Endothelial cell of umbilical vein (primary cell): Measurements from ENCODE around the gene VSIG10L. TPM values are rescaled to one million over a fixed set of nuclear protein-coding genes. Genes with fewer than 3 reads are reported as not detected.

Source experiments
- BruUV-seq: library from RNA; stranded (reverse); fragments of 400-500 nt; replicated peaks from 2 replicates; lab custom pipeline; 2021; lab: Mats Ljungman, UMichigan
- CTCF ChIA-PET: fragments of 300-600, 350-600 bp; sonication (Branson Sonifier 250); formaldehyde crosslinking; loops from one replicate; lab custom pipeline; 2021; ENCODE audit warnings: antibody characterized with exemption, inconsistent platforms; lab: Charles Lee
- POLR2A ChIA-PET: fragments of 300-600, 350-600 bp; sonication (Branson Sonifier 250); formaldehyde crosslinking; loops from one replicate; lab custom pipeline; 2021; ENCODE audit warnings: antibody characterized with exemption, inconsistent platforms; lab: Charles Lee
- DNase-seq: peaks from one replicate; pipeline ENCODE4 v3.0.0-alpha.2; 2011; ENCODE audit warnings: low read depth, low spot score
- FAIRE-seq: peaks from 2 replicates; lab custom pipeline; 2011; peaks lifted over from hg19 to GRCh38; lab: Jason Lieb, UNC
- H2AFZ ChIP-seq: 2 replicates; pipeline ENCODE4 v1.6.0; 2012; ENCODE audit warnings: low read depth, low read length, control low read depth, inconsistent platforms
- H3K27ac ChIP-seq: 2 replicates; pipeline ENCODE4 v1.5.1; 2011; ENCODE audit warnings: low read depth, mild to moderate bottlenecking, control low read depth, low read length, moderate library complexity; ENCODE audit not compliant: insufficient read depth
- H3K27me3 ChIP-seq, 2 experiments: 2 replicates each; pipeline versions ENCODE4 v1.6.0 to v1.6.1; 2011; ENCODE audit warnings: low read length in 2 of 2, mixed read lengths in 1 of 2; ENCODE audit not compliant: control insufficient read depth in 2 of 2, insufficient read depth in 2 of 2
- H3K36me3 ChIP-seq, 2 experiments: 2 replicates in 1 of 2; 3 replicates in 1 of 2; pipeline ENCODE4 v1.5.1; 2011; ENCODE audit warnings: low read length in 2 of 2, mild to moderate bottlenecking in 1 of 2, moderate library complexity in 1 of 2; ENCODE audit not compliant: control insufficient read depth in 2 of 2, insufficient read depth in 2 of 2; ENCODE audit errors: extremely low read depth in 1 of 2
- H3K4me1 ChIP-seq: 3 replicates; pipeline ENCODE4 v1.5.1; 2011; ENCODE audit warnings: mild to moderate bottlenecking, low read length; ENCODE audit not compliant: control insufficient read depth, insufficient read depth; ENCODE audit errors: extremely low read depth
- H3K4me2 ChIP-seq: 2 replicates; pipeline ENCODE4 v1.6.1; 2011; ENCODE audit warnings: low read length, control low read depth, mixed read lengths; ENCODE audit not compliant: insufficient read depth
- H3K4me3 ChIP-seq, 3 experiments: fragments of 200-600 bp in 1 of 3; sonication (generic), shearing (Covaris generic) in 1 of 3; replicated peaks in 1 of 3; 2 replicates each; pipeline ENCODE4 v1.5.1; 2011 to 2016; ENCODE audit warnings: control low read depth in 3 of 3, low read length in 3 of 3, mild to moderate bottlenecking in 2 of 3, inconsistent platforms in 1 of 3, low read depth in 1 of 3, moderate library complexity in 1 of 3; ENCODE audit not compliant: insufficient read depth in 1 of 3
- H3K79me2 ChIP-seq: 2 replicates; pipeline ENCODE4 v1.6.0; 2012; ENCODE audit warnings: low read length, inconsistent platforms; ENCODE audit not compliant: control insufficient read depth, insufficient read depth
- H3K9ac ChIP-seq: replicated peaks from 2 replicates; pipeline ENCODE3; 2011; ENCODE audit warnings: low read length, control low read depth; ENCODE audit not compliant: insufficient read depth; ENCODE audit errors: extremely low read depth
- H3K9me1 ChIP-seq: replicated peaks from 3 replicates; pipeline ENCODE4 v1.6.0; 2011; ENCODE audit warnings: mild to moderate bottlenecking, low read length; ENCODE audit not compliant: control insufficient read depth, insufficient read depth; ENCODE audit errors: extremely low read depth
- H3K9me3 ChIP-seq: replicated peaks from 2 replicates; pipeline ENCODE4 v1.5.1; 2012; ENCODE audit warnings: low read length, inconsistent platforms; ENCODE audit not compliant: control insufficient read depth, insufficient read depth
- H4K20me1 ChIP-seq: replicated peaks from 2 replicates; pipeline ENCODE3; 2011; ENCODE audit warnings: mild to moderate bottlenecking, low read length; ENCODE audit not compliant: control insufficient read depth, insufficient read depth; ENCODE audit errors: extremely low read depth
- EZH2 ChIP-seq: IDR thresholded peaks from 2 replicates; pipeline ENCODE4 v1.6.1; 2012; ENCODE audit warnings: borderline replicate concordance, low read depth, mild to moderate bottlenecking, moderate library complexity, low read length, inconsistent platforms; ENCODE audit not compliant: severe bottlenecking
- FOS ChIP-seq: IDR thresholded peaks from 2 replicates; pipeline ENCODE4 v1.6.1; 2011; ENCODE audit warnings: mild to moderate bottlenecking, low read length, moderate library complexity, borderline replicate concordance; ENCODE audit not compliant: insufficient read depth
- GATA2 ChIP-seq: IDR thresholded peaks from 2 replicates; pipeline ENCODE4 v1.7.0; 2011; ENCODE audit warnings: low read depth, mild to moderate bottlenecking, moderate library complexity, mixed read lengths, low read length; ENCODE audit not compliant: insufficient read length, insufficient read depth
- JUN ChIP-seq: IDR thresholded peaks from 2 replicates; pipeline ENCODE4 v1.6.1; 2011; ENCODE audit warnings: borderline replicate concordance, low read depth; ENCODE audit not compliant: insufficient read length, insufficient read depth
- MYC ChIP-seq: IDR thresholded peaks from one replicate; pipeline ENCODE4 v1.6.1; 2011; ENCODE audit warnings: mild to moderate bottlenecking, low read depth, low read length
- POLR2A ChIP-seq: IDR thresholded peaks from 2 replicates; pipeline ENCODE4 v1.6.1; 2012; ENCODE audit warnings: low read depth, mild to moderate bottlenecking, control low read depth, low read length
- POLR2AphosphoS5 ChIP-seq: IDR thresholded peaks from 2 replicates; pipeline ENCODE4 v1.6.1; 2012; ENCODE audit warnings: low read depth, mild to moderate bottlenecking, control low read depth, low read length, moderate library complexity; ENCODE audit not compliant: insufficient read depth
- dilution Hi-C: fragments of 300-500 bp; cut with MboI; formaldehyde crosslinking; loops from one replicate; pipeline ENCODE4 v1.15.0; 2019; ENCODE audit warnings: low sequenced_read_pairs; ENCODE audit not compliant: extremely low pct_ligation_motif_present
- intact Hi-C: fragments of 100-400 bp; cut with micrococcal nuclease; formaldehyde crosslinking; loops from one replicate; pipeline ENCODE4 v1.10.0; 2022
- polyA plus RNA-seq, 4 experiments: library from polyadenylated mRNA; depleted of rRNA in 3 of 4; stranded (reverse) in 3 of 4; unstranded in 1 of 4; fragments of >200 nt; gene quantifications; 2 replicates each; pipeline versions ENCODE4 v1.2.1 to v1.2.3, GENCODE V29; 2011 to 2012; ENCODE audit warnings: missing spikeins in 1 of 4
- total RNA-seq: library from RNA; stranded (reverse); gene quantifications from 2 replicates; pipeline ENCODE4 v1.2.3, GENCODE V29; 2021
- TF ChIP-seq, protein P1 (sequence below): IDR thresholded peaks from 2 replicates; pipeline ENCODE4 v1.6.1; 2011; ENCODE audit not compliant: insufficient read depth, insufficient read length
- TF ChIP-seq, protein P2 (sequence below), 2 donors: IDR thresholded peaks; 1 replicate in 1 of 2; 2 replicates in 1 of 2; pipeline ENCODE4 v1.5.1; 2011; ENCODE audit warnings: low read length in 2 of 2, mild to moderate bottlenecking in 2 of 2, moderate library complexity in 2 of 2, control low read depth in 1 of 2, inconsistent platforms in 1 of 2, low read depth in 1 of 2; ENCODE audit not compliant: insufficient read depth in 1 of 2; ENCODE audit errors: extremely low read depth in 1 of 2

Gene VSIG10L
- total and polyA plus RNA-seq, 2 donors (not counting 3 experiments of a cell fraction or from before 2014, with no cell fraction given): 0.62 to 0.77 TPM

DNA sequence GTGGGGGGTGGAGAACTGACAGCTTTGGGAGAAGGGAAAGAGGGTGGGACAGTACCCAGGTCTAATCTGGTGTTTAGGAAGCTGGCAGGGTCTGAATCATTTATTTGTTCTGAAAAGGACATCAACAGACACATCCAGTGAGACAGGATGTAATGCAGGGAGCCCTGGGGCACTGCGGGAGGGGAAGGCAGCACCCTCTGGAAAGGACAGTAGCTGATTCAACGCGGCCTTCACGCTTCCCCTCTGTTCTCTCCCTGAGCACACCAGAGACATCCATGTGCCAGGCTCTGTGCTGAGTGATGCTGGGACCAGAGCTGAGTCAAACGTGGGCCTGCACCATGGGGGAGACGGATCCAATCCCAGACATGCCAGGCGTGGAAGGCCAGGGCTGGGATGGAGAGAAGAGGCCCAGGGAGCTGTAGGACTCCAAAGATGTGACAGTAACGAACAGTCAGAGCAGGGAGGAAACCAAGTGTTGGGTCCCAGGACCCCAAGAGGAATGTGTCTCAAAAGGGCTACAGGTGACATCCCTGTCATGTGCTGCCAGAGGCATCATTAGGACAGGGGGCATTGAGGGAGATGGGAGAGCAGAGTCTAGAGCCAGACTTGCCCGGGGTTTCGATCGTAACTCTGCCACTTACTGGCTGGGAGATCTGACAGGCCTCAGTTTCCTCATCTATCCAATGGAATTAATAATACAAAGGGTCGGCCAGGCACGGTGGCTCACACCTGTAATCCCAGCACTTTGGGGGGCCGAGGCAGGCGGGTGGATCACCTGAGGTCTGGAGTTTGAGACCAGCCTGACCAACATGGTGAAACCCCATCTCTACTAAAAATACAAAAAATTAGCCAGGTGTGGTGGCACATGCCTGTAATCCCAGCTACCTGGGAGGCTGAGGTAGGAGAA lies 22.5 kb upstream of the VSIG10L start:
- no peaks in the 10 kb centered on the region for H3K27me3 ChIP-seq
- no peaks in the 10 kb centered on the region for H4K20me1 ChIP-seq
- peaks cover 18% of the 10 kb centered on the region for H3K4me1 ChIP-seq
- TF ChIP-seq, protein P1, sequence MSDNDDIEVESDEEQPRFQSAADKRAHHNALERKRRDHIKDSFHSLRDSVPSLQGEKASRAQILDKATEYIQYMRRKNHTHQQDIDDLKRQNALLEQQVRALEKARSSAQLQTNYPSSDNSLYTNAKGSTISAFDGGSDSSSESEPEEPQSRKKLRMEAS: no peak
- TF ChIP-seq GATA2: no peak
- H3K9ac ChIP-seq: no peak overlapping the region
- no peak overlapping the region for H3K4me2 ChIP-seq
- ChIA-PET POLR2A (no interaction called here), CTCF (interaction anchor here (3.6 kb wide), 1 partner anchor 25 kb away, joined by 27 read pairs; no protein-coding TSS in a partner anchor)
- no peaks in the 10 kb centered on the region for H3K36me3 ChIP-seq
- FAIRE-seq: no peak
- H3K79me2 ChIP-seq: peaks cover 5% of the 10 kb centered on the region
- H3K9me1 ChIP-seq: no peaks in the 10 kb centered on the region
- H3K27ac ChIP-seq: no peak overlapping the region
- no peak overlapping the region for H3K4me3 ChIP-seq
- dilution Hi-C loops (no loop called here), intact Hi-C loops (loop anchor here (5.0 kb wide), 1 partner anchor 37 kb away; no protein-coding TSS in a partner anchor)
- no peaks in the 10 kb centered on the region for H3K9me3 ChIP-seq
- no peak overlapping the region for H2AFZ ChIP-seq
- no peak for DNase-seq
- BruUV-seq: no TSS peak

DNA sequence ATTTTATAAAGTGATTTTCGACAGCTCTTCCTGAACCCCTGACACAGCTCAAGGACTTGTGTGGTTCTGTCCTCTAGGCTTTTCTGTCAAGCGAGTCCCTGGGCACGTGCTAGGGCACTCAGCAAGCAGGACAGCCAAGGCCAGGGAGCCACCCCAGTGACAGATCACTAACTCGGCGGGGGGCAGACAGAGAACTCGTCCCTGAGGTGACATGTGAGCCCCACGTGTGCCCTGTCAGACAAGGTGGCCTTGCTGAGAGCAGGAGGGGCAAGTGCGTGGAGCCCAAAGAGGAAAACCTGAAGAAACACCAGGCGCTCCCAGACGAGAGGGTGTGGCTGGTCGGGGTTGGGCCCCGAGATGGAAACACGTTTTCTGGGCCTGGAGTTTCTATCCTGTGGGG lies 19.3 kb upstream of the VSIG10L start:
- TF ChIP-seq, protein P1: no peak
- TF ChIP-seq MYC: no peak
- TF ChIP-seq EZH2: no peak
- TF ChIP-seq JUN: no peak
- TF ChIP-seq, protein P2, sequence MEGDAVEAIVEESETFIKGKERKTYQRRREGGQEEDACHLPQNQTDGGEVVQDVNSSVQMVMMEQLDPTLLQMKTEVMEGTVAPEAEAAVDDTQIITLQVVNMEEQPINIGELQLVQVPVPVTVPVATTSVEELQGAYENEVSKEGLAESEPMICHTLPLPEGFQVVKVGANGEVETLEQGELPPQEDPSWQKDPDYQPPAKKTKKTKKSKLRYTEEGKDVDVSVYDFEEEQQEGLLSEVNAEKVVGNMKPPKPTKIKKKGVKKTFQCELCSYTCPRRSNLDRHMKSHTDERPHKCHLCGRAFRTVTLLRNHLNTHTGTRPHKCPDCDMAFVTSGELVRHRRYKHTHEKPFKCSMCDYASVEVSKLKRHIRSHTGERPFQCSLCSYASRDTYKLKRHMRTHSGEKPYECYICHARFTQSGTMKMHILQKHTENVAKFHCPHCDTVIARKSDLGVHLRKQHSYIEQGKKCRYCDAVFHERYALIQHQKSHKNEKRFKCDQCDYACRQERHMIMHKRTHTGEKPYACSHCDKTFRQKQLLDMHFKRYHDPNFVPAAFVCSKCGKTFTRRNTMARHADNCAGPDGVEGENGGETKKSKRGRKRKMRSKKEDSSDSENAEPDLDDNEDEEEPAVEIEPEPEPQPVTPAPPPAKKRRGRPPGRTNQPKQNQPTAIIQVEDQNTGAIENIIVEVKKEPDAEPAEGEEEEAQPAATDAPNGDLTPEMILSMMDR (IDR thresholded peaks at IDR 0.05; ENCODE audit: extremely low read depth in 1 of 2, insufficient read depth in 1 of 2, low read depth in 1 of 2, low read length in 2 of 2): no peak
- no peak for TF ChIP-seq FOS
- TF ChIP-seq POLR2AphosphoS5: no peak
- no peak for TF ChIP-seq GATA2
- no peak for TF ChIP-seq POLR2A
- Histone ChIP-seq H3K27me3 (no peaks in the 10 kb centered on the region), H4K20me1 (no peaks in the 10 kb centered on the region), H3K27ac (no peak overlapping the region), H3K9me1 (no peaks in the 10 kb centered on the region), H3K79me2 (peaks cover 5% of the 10 kb centered on the region), H3K9me3 (no peaks in the 10 kb centered on the region), H3K4me3 (no peak overlapping the region), H3K4me2 (no peak overlapping the region), H2AFZ (no peak overlapping the region), H3K9ac (no peak overlapping the region), H3K36me3 (no peaks in the 10 kb centered on the region), H3K4me1 (peaks cover 12% of the 10 kb centered on the region)
- intact Hi-C loops: no loop called here
- no TSS peak for BruUV-seq
- dilution Hi-C loops: no loop called here
- ChIA-PET CTCF (no interaction called here), POLR2A (no interaction called here)
- FAIRE-seq: no peak
- DNase-seq: no peak
